ENCODE results near the gene OR8B2. TPM values are rescaled to one million over a fixed set of nuclear protein-coding genes. Genes with fewer than 3 reads are reported as not detected.

OR8B2 gene, protein sequence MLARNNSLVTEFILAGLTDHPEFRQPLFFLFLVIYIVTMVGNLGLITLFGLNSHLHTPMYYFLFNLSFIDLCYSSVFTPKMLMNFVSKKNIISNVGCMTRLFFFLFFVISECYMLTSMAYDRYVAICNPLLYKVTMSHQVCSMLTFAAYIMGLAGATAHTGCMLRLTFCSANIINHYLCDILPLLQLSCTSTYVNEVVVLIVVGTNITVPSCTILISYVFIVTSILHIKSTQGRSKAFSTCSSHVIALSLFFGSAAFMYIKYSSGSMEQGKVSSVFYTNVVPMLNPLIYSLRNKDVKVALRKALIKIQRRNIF
- not detected for total RNA-seq

DNA sequence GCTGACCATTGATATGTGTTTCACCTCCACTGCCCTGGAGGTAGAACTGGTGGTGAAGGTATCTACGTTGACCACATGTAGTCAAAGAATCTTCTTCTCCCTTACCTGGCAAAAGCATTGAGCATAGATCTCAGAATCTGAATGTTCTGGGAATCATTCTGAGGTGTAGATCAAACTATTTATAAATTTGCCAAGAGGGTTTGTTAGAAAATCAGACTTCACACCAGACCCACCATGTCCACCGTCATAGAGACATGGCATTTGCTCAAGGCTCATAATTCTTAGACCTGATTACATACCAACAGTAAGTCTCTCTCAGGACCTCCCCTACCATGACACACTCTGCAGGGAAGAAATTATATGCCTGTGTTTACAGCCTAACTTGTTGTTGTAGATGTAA is at the start of gene OR8B2:
Gene OR8B2, minus strand, starts transcription at position 101 of the 400 bp plus-strand sequence. CDS start 1,156 bp downstream, outside the sequence.

DNA sequence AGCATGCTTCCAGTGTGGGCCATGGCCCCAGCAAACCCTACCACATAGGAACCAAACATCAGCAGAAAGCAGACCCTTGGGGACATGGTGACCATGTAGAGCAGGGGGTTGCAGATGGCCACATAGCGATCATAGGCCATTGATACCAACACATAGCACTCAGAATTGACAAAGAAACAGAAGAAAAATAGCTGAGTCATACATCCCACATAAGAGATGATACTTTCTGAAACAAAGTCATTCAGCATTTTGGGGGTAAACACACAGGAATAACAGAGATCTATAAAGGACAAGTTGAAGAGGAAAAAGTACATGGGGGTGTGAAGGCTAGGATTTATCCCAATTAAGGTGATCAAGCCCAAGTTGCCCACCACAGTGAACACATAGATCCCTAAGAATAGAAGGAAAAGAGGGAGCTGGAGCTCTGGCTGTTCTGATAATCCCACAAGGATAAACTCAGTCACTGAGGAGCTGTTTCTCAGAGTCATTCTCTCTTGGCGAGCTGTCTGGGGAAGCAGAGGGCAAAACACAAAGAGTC is 40.2 kb upstream of the OR8B2 start, which contains the start of gene OR8B4:
Gene OR8B4, minus strand, starts transcription at position 488 of the 538 bp plus-strand sequence. Its CDS starts 0 bp downstream, at position 488.

DNA sequence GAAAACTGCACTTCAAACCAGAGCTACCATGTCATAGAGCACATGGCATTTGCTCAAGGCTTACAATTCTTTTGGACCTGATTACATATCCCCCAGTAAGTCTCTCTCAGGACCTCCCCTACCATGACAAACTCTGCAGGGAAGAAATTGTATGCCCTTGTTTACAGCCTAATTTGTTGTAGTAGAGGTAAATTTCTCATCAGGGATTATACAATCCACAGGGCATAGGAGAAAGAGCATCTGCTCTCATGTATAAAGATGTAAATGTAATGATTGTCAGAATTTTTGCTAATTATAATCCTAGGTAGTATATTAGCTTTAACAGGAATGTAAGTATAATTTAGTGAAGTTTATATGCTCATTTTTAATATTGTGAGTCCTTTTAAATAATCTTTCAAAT is 14.6 kb upstream of the OR8B2 start, which contains the start of gene OR8B3:
Gene OR8B3, minus strand, starts transcription at position 101 of the 400 bp plus-strand sequence. CDS start 1,673 bp downstream, outside the sequence.

Other genes with a start within 250 kb of the OR8B2 start
- gene OR10D3, start 201.2 kb downstream of the OR8B2 start, total RNA-seq, result not detected
- under 1 TPM in 1 of 2 donors, not detected in 1; under 0.01 TPM for gene OR8G1, start 143.4 kb downstream of the OR8B2 start, total RNA-seq
- gene OR8G5, start 128.1 kb downstream of the OR8B2 start, total RNA-seq, result not detected
- gene OR8D1, start 70.5 kb downstream of the OR8B2 start, total RNA-seq, result not detected
- not detected for gene OR8D2, start 64.3 kb downstream of the OR8B2 start, total RNA-seq
- gene OR8B3, start 14.5 kb upstream of the OR8B2 start, total RNA-seq, result not detected
- not detected for gene OR8B4, start 40.4 kb upstream of the OR8B2 start, total RNA-seq
- gene OR8B8, start 61.2 kb upstream of the OR8B2 start, total RNA-seq, result not detected
- not detected for gene OR8B12, start 159.2 kb upstream of the OR8B2 start, total RNA-seq
- not detected for gene OR8A1, start 185.5 kb upstream of the OR8B2 start, total RNA-seq
- not detected for gene PANX3, start 226.9 kb upstream of the OR8B2 start, total RNA-seq
- gene TBRG1, start 238.4 kb upstream of the OR8B2 start, total RNA-seq, result 10 to 100 TPM; 19.6 to 27.2 TPM

Measured in melanocyte of skin (primary cell).